Neutrophil (primary cell): ENCODE data around the gene TSKU.

ENCODE experiments used
- H3K27ac ChIP-seq: fragments of 200-600 bp; sonication (generic); 2 replicates; pipeline ENCODE4 v1.5.1; 2016; ENCODE audit warnings: mild to moderate bottlenecking, moderate library complexity
- H3K27me3 ChIP-seq: fragments of 200-600 bp; sonication (generic); 2 replicates; pipeline ENCODE4 v1.6.0; 2016; ENCODE audit warnings: mild to moderate bottlenecking
- H3K36me3 ChIP-seq: fragments of 200-600 bp; sonication (generic); 2 replicates; pipeline ENCODE4 v1.5.1; 2017
- H3K4me1 ChIP-seq, 2 experiments: fragments of 200-600 bp in 1 of 2; sonication (generic) in 1 of 2; 1 replicate in 1 of 2; 2 replicates in 1 of 2; pipeline versions ENCODE4 v1.5.1 to v1.6.1; 2013 to 2016; ENCODE audit warnings: low read depth in 1 of 2, low read length in 1 of 2, mild to moderate bottlenecking in 1 of 2, moderate library complexity in 1 of 2; ENCODE audit not compliant: control insufficient read depth in 1 of 2, insufficient read depth in 1 of 2
- H3K4me3 ChIP-seq, 2 experiments: fragments of 200-600 bp in 1 of 2; sonication (generic) in 1 of 2; 1 replicate in 1 of 2; 2 replicates in 1 of 2; pipeline ENCODE4 v1.5.1; 2013 to 2016; ENCODE audit warnings: low read depth in 1 of 2, low read length in 1 of 2, mild to moderate bottlenecking in 1 of 2, moderate library complexity in 1 of 2
- H3K9me3 ChIP-seq: fragments of 200-600 bp; sonication (generic); 2 replicates; pipeline ENCODE4 v1.5.1; 2016
- TF ChIP-seq, protein P1 (sequence below): fragments of 200-600 bp; sonication (generic); IDR thresholded peaks from 2 replicates; pipeline ENCODE4 v1.5.1; 2016; ENCODE audit warnings: antibody characterized with exemption

TSKU gene

DNA sequence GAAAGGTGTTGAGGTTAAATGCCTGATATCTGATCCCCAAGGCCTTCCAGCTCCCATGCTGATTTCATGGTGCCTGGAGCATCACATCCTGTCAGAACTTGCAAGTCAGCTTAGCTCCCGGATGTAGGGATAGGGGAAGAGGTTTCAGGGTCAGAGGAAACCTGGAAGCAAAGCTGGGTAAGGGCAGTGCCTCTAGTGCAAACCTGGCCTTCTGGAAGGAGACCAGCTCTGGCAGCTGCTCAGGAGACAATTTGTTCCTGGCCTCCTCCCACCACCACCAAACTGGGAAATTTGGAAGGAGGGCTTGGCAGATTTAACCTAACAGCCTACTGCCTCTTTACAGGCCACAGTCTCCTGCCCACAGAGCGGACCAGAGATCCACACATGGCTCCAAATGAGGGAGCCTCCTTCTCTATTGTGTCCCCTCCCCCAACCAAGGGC, 9.2 kb upstream of the TSKU start:
- Histone ChIP-seq H3K27ac (no peak overlapping the region), H3K4me1 (peaks cover 34 to 39% of the 10 kb centered on the region in 2 experiments), H3K4me3 (no peak overlapping the region), H3K36me3 (no peaks in the 10 kb centered on the region), H3K27me3 (peaks cover 18% of the 10 kb centered on the region), H3K9me3 (peaks cover 15% of the 10 kb centered on the region)
- TF ChIP-seq, protein P1, sequence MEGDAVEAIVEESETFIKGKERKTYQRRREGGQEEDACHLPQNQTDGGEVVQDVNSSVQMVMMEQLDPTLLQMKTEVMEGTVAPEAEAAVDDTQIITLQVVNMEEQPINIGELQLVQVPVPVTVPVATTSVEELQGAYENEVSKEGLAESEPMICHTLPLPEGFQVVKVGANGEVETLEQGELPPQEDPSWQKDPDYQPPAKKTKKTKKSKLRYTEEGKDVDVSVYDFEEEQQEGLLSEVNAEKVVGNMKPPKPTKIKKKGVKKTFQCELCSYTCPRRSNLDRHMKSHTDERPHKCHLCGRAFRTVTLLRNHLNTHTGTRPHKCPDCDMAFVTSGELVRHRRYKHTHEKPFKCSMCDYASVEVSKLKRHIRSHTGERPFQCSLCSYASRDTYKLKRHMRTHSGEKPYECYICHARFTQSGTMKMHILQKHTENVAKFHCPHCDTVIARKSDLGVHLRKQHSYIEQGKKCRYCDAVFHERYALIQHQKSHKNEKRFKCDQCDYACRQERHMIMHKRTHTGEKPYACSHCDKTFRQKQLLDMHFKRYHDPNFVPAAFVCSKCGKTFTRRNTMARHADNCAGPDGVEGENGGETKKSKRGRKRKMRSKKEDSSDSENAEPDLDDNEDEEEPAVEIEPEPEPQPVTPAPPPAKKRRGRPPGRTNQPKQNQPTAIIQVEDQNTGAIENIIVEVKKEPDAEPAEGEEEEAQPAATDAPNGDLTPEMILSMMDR, result no peak

DNA sequence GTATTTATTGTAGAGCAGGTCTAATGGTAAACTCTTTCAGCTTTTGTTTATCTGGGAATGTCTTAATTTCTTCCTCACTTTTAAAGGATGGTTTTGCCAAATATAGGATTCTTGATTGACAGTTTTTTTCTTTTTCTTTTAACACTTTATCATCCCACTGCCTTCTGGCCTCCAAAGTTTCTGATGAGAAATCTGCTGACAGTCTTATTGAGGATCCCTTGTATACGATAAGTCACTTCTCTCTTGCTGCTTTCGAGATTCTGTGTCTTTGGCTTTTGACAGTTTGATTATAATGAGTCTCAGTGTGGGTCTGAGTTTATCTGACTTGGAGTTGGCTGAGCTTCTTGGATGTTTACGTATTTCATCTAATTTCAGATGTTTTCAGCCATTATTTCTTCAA, 6.7 kb upstream of the TSKU start:
- H3K4me1 ChIP-seq, result peaks cover 9 to 14% of the 10 kb centered on the region in 2 experiments
- peaks cover 15% of the 10 kb centered on the region for H3K9me3 ChIP-seq
- peaks cover 43% of the 10 kb centered on the region for H3K27me3 ChIP-seq
- H3K4me3 ChIP-seq, result no peak overlapping the region
- TF ChIP-seq, protein P1, result no peak
- no peaks in the 10 kb centered on the region for H3K36me3 ChIP-seq
- H3K27ac ChIP-seq, result no peak overlapping the region

DNA sequence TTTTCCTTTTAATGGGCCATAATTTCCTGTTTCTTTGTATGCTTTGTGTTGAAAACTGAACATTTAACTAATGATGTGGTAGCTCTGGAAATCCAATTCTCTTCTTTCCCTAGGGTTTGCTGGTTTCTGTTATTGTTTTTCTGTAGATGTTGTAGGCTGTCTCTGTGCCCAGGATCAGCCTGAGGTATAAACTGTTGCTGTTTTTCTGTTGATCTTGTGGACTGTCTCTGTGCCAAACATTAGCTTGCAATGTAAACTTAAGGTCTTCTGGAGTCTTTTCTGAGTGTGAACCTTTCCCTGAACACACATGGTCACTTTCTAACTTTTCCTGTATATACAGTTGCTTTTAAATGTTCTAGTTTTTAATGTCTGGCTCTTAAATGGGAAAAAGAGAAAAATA, 5.9 kb upstream of the TSKU start:
- Histone ChIP-seq H3K4me3 (no peak overlapping the region), H3K27ac (no peak overlapping the region), H3K36me3 (no peaks in the 10 kb centered on the region), H3K4me1 (peaks cover 5 to 6% of the 10 kb centered on the region in 2 experiments), H3K27me3 (peaks cover 51% of the 10 kb centered on the region), H3K9me3 (peaks cover 15% of the 10 kb centered on the region)
- TF ChIP-seq, protein P1, result no peak

DNA sequence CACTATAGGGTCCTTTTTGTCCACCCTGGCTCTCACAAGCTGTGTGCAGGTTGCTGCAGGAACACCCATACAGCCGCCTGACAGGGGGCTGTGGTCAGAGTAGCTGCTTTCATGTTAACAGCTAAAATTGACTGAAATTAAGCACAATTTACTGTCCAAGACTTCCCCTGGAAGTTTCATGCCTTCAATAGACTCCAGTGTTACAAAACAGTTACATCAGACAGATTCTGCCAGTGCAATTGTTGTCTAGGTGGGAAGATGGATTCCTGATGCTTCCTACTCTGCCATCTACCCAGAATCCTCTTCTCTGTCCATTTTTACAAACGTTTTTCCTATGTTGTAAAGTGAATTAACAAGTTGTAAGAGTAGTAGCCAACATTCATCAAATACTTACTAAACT, 5.3 kb upstream of the TSKU start:
- H3K4me1 ChIP-seq, result peaks cover 7 to 9% of the 10 kb centered on the region in 2 experiments
- H3K36me3 ChIP-seq, result no peaks in the 10 kb centered on the region
- TF ChIP-seq, protein P1, result no peak
- no peak overlapping the region for H3K27ac ChIP-seq
- peaks cover 15% of the 10 kb centered on the region for H3K9me3 ChIP-seq
- no peak overlapping the region for H3K4me3 ChIP-seq
- peaks cover 57% of the 10 kb centered on the region for H3K27me3 ChIP-seq

DNA sequence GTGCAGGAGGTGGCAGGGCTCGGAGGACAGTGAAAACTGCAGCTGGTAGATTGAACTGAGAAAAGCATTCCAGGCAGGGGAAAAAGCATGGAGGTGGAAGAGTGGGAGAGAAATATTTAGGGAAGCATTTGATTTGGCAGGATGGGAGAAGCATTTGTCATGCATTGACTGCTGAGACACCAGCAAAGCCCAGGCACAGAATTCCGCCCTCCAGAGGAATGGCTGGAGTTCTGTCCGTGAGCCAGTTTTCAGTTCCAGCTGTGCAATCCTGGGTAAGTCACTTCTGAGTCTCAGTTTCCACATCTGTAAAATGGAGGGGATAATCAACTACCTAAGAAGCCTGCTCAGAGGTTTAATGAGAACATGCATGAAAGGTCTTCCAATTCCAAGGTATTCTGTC, 4.3 kb upstream of the TSKU start:
- Histone ChIP-seq H3K4me3 (no peak overlapping the region), H3K9me3 (peaks cover 15% of the 10 kb centered on the region)

More for the DNA sequence above, 4.3 kb upstream of the TSKU start:
- H3K4me1 ChIP-seq, result peaks cover 13 to 17% of the 10 kb centered on the region in 2 experiments
- H3K27ac ChIP-seq, result no peak overlapping the region
- H3K27me3 ChIP-seq, result peaks cover 67% of the 10 kb centered on the region
- no peaks in the 10 kb centered on the region for H3K36me3 ChIP-seq
- TF ChIP-seq, protein P1, result no peak
